Transverse colon (tissue), 4 donors: ENCODE results near the gene C11orf91.

Experiments used
- POLR2A ChIP-seq: fragments of 450-650 bp; IDR thresholded peaks from one replicate; pipeline ENCODE4 v1.6.1; 2016; ENCODE audit warnings: antibody characterized with exemption, mild to moderate bottlenecking, moderate library complexity
- POLR2AphosphoS5 ChIP-seq, 3 donors: sonication (generic); formaldehyde crosslinking; IDR thresholded peaks; one replicate each; pipeline ENCODE4 v1.6.1; 2016; ENCODE audit warnings: antibody characterized with exemption in 3 of 3
- TF ChIP-seq, protein P1 (sequence below), 5 experiments: fragments of 200-600 bp in 3 of 5; fragments of 450-650 bp in 2 of 5; sonication (generic) in 3 of 5; IDR thresholded peaks; 1 replicate in 2 of 5; 2 replicates in 3 of 5; pipeline ENCODE4 v1.5.1; 2016 to 2017; ENCODE audit warnings: antibody characterized with exemption in 5 of 5, inconsistent platforms in 3 of 5, mild to moderate bottlenecking in 2 of 5, moderate library complexity in 1 of 5

DNA sequence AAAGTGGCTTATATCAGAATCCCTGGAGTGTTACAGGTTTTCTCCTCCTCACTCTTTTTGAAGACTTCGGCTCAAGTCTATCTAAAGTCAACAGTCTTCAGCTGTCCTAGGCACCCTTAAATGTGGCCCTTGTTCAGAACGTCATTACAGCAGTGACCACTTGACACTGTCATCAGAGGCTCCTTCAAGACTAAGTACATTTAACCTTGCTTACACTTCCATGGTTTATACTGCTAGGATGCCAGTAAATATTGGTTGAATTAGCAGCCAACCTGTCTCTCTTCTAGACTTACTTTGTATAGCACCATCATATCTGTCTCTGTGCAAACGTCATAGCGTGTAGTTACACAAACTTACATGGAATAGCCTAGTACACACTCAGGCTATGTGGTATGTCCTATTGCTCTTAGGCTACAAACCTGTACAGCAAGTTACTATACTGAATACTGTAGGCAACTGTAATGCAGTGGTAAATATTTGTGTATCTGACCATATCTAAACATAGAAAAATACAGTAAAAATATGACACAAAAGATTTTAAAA is 13.3 kb upstream of the C11orf91 start:
- TF ChIP-seq, protein P1, sequence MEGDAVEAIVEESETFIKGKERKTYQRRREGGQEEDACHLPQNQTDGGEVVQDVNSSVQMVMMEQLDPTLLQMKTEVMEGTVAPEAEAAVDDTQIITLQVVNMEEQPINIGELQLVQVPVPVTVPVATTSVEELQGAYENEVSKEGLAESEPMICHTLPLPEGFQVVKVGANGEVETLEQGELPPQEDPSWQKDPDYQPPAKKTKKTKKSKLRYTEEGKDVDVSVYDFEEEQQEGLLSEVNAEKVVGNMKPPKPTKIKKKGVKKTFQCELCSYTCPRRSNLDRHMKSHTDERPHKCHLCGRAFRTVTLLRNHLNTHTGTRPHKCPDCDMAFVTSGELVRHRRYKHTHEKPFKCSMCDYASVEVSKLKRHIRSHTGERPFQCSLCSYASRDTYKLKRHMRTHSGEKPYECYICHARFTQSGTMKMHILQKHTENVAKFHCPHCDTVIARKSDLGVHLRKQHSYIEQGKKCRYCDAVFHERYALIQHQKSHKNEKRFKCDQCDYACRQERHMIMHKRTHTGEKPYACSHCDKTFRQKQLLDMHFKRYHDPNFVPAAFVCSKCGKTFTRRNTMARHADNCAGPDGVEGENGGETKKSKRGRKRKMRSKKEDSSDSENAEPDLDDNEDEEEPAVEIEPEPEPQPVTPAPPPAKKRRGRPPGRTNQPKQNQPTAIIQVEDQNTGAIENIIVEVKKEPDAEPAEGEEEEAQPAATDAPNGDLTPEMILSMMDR (IDR thresholded peaks at IDR 0.05) = no peak
- no peak for TF ChIP-seq POLR2A
- no peak for TF ChIP-seq POLR2AphosphoS5 (IDR thresholded peaks at IDR 0.05)
